Stimulated activated CD4-positive, alpha-beta T cell treated with anti-CD3 and anti-CD28 coated beads, Interleukin-2, amount 100 ng/mL, for 4 hours (primary cell): Measurements from ENCODE around the gene CACNA2D2.

ENCODE experiments used
- DNase-seq: peaks from one replicate; pipeline ENCODE4 v3.0.0-alpha.2; 2020; ENCODE audit warnings: low read depth

The CACNA2D2 gene

GRCh38 chr3:50325113-50325480, 178.3 kb downstream of the CACNA2D2 start:
- DNase-seq, result no peak

GRCh38 chr3:50324351-50325112, 178.9 kb downstream of the CACNA2D2 start:
- DNase-seq, result peak; percentile 41

GRCh38 chr3:50323614-50324199, 179.7 kb downstream of the CACNA2D2 start:
- no peak for DNase-seq

DNA sequence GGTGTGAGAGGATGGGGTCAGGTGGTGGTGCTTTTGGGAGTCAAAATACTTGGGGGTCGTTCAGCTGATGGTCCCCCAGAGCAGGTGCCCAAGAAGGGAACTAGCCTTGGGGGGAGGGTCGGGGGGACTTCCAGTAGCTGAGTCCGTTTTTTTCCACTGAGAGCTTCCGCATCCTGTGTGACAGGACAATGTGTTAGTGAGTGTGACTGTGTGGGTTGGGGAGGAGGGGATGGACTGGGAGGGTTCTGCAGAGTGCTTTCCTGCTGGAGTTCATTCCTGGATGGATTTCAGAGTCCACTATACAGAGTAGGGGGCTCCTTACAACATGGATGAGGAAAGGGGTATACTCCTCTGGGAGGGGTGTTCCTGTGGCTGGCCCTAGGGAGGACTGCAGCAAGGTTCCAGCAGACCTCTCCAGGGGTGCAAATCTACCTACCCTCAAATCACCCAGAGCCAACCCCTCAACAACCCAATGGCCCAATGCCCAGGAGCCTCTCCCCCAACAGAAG, 180.3 kb downstream of the CACNA2D2 start:
- no peak for DNase-seq

DNA sequence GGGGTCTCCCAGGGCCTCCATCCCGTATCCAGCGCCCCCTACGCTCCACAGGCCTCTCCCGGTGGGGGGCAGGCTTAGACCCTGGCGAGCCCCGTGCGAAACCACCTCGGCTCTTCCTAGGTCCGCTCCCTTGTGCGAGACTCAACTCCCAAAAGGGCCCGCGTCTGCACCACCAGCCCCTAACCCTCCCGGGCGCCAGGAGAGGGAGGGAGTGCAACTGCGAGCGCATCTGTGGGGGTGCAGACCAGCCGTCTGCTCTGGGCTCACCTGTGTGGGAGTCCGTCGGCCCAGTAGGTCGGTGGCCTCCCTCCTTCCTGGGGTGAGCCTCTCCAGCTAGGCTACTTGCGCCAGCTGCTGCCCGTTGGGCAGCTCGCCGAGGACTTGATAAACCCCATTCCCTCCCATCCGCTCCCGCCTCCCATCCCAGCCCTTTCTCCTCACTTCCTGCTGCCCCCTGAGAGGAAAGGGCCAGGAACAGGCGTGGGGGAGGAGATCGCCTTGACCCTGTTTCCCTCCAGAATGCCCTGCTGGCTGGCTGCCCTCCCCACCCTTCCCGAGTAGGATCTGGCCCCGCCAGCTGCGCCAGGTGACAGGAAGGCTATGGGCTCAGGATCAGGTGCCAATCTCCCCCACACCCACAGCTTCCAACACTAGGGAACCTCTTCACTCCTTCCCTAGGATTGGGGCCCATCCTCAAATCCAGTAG, 180.9 kb downstream of the CACNA2D2 start, which contains the start of gene HYAL2:
HYAL2 (minus strand) TSS at position 360 of the 706 bp plus-strand sequence. CDS start 2,256 bp downstream, outside the sequence.
- no peak for DNase-seq

- DNase-seq, result no peak
Observed at GRCh38 chr3:50322115-50322385, 181.4 kb downstream of the CACNA2D2 start.

DNA sequence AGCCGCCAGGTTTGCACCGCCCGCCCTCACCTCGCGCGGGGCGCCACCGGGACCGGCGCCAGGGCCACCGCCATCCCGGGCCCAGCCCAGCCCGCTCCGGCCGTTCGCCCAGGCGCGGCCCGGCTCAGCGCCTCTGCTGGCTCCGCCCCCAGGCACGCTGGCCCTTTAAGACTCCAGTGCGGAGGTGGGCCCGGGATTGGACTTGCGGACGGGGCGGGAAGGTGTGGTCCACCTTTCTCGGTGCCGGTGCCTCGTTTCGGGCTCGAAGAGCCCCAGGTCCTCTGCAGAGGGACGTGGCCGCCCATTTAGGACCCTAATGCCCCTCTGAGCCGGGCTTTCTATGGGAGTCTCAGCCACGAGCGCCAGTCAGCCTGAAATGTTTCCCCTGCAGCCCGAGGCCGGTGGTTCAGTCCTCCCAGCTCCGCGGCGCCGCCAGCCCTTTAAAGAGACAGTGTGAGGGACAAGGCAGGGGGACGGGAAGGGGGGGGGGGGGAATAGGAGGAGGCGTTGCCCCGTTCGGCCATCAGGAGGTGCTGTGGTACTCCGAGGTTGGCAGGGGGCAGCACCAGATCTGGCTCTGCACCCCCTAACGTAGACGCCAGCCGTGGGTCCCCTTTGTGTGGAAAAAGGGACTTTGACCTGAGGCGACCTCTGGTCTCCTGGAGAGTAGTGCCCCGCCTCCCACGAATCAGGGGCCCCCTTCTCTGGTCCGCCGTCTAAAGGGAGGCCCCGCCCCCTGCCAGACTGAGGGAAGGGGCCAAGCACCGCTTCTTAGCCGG, 181.9 kb downstream of the CACNA2D2 start:
- peak; percentile 73 for DNase-seq

DNA sequence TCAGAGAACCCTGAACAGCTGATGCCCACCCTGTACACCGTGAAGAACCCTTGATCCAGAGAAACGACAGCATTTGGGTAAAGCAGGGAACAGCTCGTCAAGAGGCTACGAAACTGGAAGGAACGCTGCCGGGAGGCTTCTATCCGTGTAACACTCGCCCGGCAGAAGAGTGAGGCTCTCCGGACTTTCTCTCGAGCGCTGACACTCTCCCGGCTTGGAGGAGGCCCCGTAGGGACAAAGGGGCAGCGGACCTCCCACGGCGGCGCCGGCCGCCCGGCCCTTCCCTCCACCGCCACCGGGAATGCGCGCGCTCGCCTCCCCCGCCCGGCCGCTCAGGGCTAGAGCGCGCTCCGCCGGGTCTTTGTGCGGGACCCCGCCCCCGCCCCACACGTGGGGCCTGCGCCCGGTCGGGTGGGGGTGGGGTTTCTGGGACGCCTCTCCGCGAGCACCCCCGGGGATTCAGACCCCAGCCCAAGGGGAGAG, 182.5 kb downstream of the CACNA2D2 start:
- DNase-seq, result peak; percentile 57

- no peak for DNase-seq
Observed at GRCh38 chr3:50319894-50320625, 183.4 kb downstream of the CACNA2D2 start.

GRCh38 chr3:50319181-50319893, 184.1 kb downstream of the CACNA2D2 start:
- no peak for DNase-seq

DNA sequence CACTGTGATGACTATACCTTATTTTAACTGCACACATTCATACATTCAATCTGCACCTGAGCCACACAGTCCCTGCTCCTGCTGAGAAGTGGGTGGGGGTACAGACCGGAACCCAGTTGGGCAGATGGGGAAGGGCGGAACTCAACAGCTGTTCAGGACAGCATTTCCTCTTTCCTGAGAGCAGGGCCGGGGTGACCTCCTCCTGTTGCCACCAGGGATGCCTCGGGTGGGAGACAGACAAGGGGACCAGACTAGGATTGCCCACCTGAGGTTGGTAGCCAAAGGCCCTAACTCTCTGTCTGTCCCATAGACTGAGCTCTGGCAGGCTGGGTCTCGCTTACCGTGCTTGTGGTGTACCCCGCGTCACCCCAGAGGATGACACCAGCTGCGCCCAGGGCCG, 184.8 kb downstream of the CACNA2D2 start:
- no peak for DNase-seq

GRCh38 chr3:50318163-50318562, 185.3 kb downstream of the CACNA2D2 start:
- DNase-seq, result no peak

- DNase-seq, result no peak
Observed at GRCh38 chr3:50317300-50317699, 186.1 kb downstream of the CACNA2D2 start.

DNA sequence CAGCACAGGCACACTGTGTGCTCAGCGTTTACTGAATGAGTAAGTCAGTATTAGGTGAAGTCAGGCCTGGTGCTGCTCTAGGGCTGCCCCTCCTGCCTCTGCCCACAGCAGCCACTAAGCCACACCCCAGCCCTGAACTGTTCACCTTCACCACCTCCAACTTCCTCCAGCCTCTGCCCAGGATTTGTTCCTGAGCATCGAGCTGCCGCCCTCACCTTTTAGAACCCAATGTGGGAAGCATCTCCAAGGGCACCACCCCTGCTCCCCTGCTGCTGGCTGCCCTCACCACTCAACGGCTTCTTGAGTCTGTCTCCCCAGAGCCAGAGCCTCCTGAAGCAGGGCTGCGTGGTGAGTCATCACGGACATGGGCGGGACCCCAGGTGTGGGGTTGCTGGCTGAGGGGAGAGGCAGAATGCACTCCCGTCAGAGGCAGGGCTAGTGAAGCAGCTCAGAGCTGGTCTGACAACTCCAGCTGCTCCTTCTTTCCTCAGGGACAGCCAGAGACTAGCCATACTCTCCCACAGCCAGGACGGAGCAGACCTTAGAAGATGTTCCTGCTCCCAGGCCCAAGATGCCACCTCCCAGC, 186.7 kb downstream of the CACNA2D2 start:
- DNase-seq, result peak; percentile 49

GRCh38 chr3:50314816-50315215, 188.6 kb downstream of the CACNA2D2 start:
- no peak for DNase-seq

DNA sequence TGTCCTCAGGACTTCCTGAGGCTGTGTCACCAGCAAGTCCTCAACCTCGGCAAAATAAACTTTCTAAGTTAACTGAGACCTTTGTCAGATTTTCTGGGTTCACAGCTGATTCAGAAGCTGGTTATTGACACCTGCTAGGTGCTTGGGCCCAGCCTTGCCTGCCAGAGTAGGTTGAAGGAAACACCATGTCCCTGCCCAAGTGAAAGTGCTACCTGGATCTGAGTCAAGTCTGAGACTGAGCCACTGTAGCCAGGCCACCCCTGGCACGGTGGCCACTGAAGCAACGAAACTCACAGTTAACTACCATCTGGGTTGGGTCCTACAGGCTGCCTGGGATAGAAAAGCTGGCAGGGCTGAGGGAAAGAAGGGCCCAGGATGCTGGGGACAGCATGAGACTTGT, 189.1 kb downstream of the CACNA2D2 start:
- DNase-seq, result no peak
